Neutrophil (primary cell): ENCODE data around the gene ST8SIA1.

Source experiments
- H3K27ac ChIP-seq: fragments of 200-600 bp; sonication (generic); 2 replicates; pipeline ENCODE4 v1.5.1; 2016; ENCODE audit warnings: mild to moderate bottlenecking, moderate library complexity
- H3K27me3 ChIP-seq: fragments of 200-600 bp; sonication (generic); 2 replicates; pipeline ENCODE4 v1.6.0; 2016; ENCODE audit warnings: mild to moderate bottlenecking
- H3K36me3 ChIP-seq: fragments of 200-600 bp; sonication (generic); 2 replicates; pipeline ENCODE4 v1.5.1; 2017
- H3K4me1 ChIP-seq, 2 experiments: fragments of 200-600 bp in 1 of 2; sonication (generic) in 1 of 2; 1 replicate in 1 of 2; 2 replicates in 1 of 2; pipeline versions ENCODE4 v1.5.1 to v1.6.1; 2013 to 2016; ENCODE audit warnings: low read depth in 1 of 2, low read length in 1 of 2, mild to moderate bottlenecking in 1 of 2, moderate library complexity in 1 of 2; ENCODE audit not compliant: control insufficient read depth in 1 of 2, insufficient read depth in 1 of 2
- H3K4me3 ChIP-seq, 2 experiments: fragments of 200-600 bp in 1 of 2; sonication (generic) in 1 of 2; 1 replicate in 1 of 2; 2 replicates in 1 of 2; pipeline ENCODE4 v1.5.1; 2013 to 2016; ENCODE audit warnings: low read depth in 1 of 2, low read length in 1 of 2, mild to moderate bottlenecking in 1 of 2, moderate library complexity in 1 of 2
- H3K9me3 ChIP-seq: fragments of 200-600 bp; sonication (generic); 2 replicates; pipeline ENCODE4 v1.5.1; 2016
- TF ChIP-seq, protein P1 (sequence below): fragments of 200-600 bp; sonication (generic); IDR thresholded peaks from 2 replicates; pipeline ENCODE4 v1.5.1; 2016; ENCODE audit warnings: antibody characterized with exemption

ST8SIA1 gene

GRCh38 chr12:22366181-22366580 lies 31.7 kb upstream of the ST8SIA1 start:
- TF ChIP-seq, protein P1, sequence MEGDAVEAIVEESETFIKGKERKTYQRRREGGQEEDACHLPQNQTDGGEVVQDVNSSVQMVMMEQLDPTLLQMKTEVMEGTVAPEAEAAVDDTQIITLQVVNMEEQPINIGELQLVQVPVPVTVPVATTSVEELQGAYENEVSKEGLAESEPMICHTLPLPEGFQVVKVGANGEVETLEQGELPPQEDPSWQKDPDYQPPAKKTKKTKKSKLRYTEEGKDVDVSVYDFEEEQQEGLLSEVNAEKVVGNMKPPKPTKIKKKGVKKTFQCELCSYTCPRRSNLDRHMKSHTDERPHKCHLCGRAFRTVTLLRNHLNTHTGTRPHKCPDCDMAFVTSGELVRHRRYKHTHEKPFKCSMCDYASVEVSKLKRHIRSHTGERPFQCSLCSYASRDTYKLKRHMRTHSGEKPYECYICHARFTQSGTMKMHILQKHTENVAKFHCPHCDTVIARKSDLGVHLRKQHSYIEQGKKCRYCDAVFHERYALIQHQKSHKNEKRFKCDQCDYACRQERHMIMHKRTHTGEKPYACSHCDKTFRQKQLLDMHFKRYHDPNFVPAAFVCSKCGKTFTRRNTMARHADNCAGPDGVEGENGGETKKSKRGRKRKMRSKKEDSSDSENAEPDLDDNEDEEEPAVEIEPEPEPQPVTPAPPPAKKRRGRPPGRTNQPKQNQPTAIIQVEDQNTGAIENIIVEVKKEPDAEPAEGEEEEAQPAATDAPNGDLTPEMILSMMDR, result no peak
- Histone ChIP-seq H3K36me3 (no peaks in the 10 kb centered on the region), H3K27me3 (no peaks in the 10 kb centered on the region), H3K4me3 (no peak overlapping the region), H3K27ac (no peak overlapping the region), H3K9me3 (no peaks in the 10 kb centered on the region), H3K4me1 (no peaks in the 10 kb centered on the region)

DNA sequence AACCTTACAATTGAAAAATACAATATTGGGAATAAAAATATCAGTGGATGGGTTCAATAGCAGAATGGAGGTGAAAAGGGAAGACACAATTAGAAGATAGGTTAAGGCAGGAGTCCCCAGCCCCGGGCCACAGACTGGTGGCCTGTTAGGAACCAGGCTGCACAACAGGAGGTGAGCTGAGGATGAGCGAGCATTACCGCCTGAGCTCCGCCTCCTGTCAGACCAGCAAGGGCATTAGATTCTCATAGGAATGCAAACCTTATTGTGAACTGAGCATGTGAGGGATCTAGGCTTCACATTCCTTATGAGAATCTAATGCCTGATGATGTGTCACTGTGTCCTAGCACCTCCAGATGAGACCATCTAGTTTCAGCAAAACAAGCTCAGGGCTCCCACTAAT lies 27.3 kb upstream of the ST8SIA1 start:
- Histone ChIP-seq H3K9me3 (no peaks in the 10 kb centered on the region), H3K4me3 (no peak overlapping the region), H3K36me3 (no peaks in the 10 kb centered on the region), H3K27ac (no peak overlapping the region), H3K4me1 (peaks cover 0 to 4% of the 10 kb centered on the region in 2 experiments), H3K27me3 (no peaks in the 10 kb centered on the region)
- TF ChIP-seq, protein P1, result no peak

- Histone ChIP-seq H3K36me3 (no peaks in the 10 kb centered on the region), H3K9me3 (no peaks in the 10 kb centered on the region), H3K27me3 (no peaks in the 10 kb centered on the region), H3K27ac (no peak overlapping the region), H3K4me1 (peaks cover 0 to 4% of the 10 kb centered on the region in 2 experiments), H3K4me3 (no peak overlapping the region)
- TF ChIP-seq, protein P1, result no peak
Observed at GRCh38 chr12:22360774-22361173, 26.3 kb upstream of the ST8SIA1 start.

GRCh38 chr12:22357531-22357930 lies 23.0 kb upstream of the ST8SIA1 start:
- H3K9me3 ChIP-seq, result no peaks in the 10 kb centered on the region
- no peaks in the 10 kb centered on the region for H3K27me3 ChIP-seq
- H3K4me1 ChIP-seq, result peaks cover 0 to 4% of the 10 kb centered on the region in 2 experiments
- no peaks in the 10 kb centered on the region for H3K36me3 ChIP-seq
- TF ChIP-seq, protein P1, result no peak
- H3K4me3 ChIP-seq, result no peak overlapping the region
- no peak overlapping the region for H3K27ac ChIP-seq

- Histone ChIP-seq H3K27ac (no peak overlapping the region), H3K4me3 (no peak overlapping the region), H3K36me3 (no peaks in the 10 kb centered on the region), H3K27me3 (no peaks in the 10 kb centered on the region), H3K4me1 (peaks cover 0 to 4% of the 10 kb centered on the region in 2 experiments), H3K9me3 (no peaks in the 10 kb centered on the region)
- TF ChIP-seq, protein P1, result no peak
Observed at GRCh38 chr12:22356231-22356630, 21.7 kb upstream of the ST8SIA1 start.
